ENCODE results near the gene SRP14. TPM values are rescaled to one million over a fixed set of nuclear protein-coding genes. Genes with fewer than 3 reads are reported as not detected.

Gene SRP14
- polyA plus RNA-seq, 2 of the 4 experiments (the other 2 are of a cell fraction) = 306 to 374 TPM

DNA sequence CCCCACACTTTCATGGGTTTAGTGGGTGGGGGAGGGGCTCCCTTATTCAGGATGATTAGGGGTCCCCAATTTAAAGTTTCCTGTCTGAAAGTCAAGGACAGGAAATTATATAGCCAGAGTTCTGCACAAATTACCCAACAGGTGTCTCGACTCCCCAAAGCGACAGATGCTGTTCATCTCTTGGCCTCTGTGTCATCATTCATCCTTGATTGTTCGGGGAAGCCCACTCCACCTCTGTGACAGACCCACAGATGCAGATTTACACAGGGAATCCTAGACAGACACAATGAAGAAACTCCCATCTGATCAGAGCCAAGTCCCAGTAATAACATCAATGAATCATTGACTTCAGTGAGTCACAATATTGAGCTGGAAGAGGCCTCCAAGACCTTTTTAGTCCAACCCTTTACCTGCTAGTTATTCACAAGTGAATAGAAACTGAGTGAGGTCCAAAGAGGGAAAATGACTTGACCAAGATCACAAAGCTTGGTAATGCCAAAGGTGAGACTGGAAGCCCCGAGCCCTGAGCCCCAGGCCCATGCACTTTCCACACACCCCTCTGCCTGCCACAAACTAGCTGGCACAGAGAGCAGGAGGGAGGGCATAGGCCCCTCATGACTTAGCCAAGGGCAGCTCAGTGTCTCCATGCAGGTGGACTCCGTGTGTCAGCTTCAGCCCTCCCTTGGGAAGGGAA, 7.9 kb upstream of the SRP14 start:
- Histone ChIP-seq H3K27ac (peak overlapping the region; percentile 76 to 85), H3K4me3 (no peak overlapping the region)
- FAIRE-seq = no peak

DNA sequence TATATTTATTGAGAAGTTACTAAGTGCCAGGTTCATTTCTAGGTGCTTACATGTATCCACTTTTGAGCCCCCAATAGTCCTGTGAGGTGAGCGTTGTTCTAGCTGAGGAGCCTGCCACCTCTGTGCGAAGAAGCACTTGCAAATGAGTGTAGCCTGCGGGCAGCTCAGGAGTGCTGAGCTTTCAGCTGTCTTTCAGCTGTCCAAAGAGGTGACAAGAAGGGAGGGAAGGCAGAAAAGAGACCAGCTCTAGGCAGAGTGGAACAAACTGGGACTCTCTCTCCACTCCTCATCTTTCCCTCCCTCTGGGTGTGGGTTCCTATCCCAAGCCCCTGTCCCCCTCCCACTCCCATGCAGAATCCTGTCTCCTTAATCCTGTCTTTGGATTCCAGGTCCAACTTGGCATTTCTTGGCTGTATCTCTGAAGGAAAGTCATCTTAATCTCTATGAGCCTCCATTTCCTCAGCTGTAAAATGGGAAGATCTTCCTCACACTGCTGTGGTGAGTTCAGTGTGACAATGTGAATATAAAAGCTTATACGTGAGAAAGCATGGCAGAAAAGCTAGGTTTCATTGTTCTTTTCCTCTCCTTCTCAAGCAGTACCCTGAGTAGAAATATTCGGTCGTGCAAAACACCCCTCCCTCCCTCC, 6.7 kb upstream of the SRP14 start:
- Histone ChIP-seq H3K4me1 (peaks cover 40% of the 10 kb centered on the region), H3K4me3 (no peak overlapping the region; the same call in 2 of the 3 replicates), H3K4me2 (peak overlapping the region; percentile 84), H3K27ac (peak overlapping the region; percentile 61 to 85), H3K9me3 (no peaks in the 10 kb centered on the region)
- ATAC-seq (peak in 1 of 2 experiments; percentile 46; a peak in 3 of 6 replicates), DNase-seq (ENCODE audit: low read depth in 1 of 2, low spot score in 1 of 2) (no peak), FAIRE-seq (no peak)
- WGBS (ENCODE audit: missing lambda C conversion rate) = 82% methylated on average over 6 of the region's 6 CpGs
- TF ChIP-seq HOXA7 (CRISPR knock-in tag; IDR thresholded peaks at IDR 0.05) (no peak), JUNB (IDR thresholded peaks at IDR 0.05) (no peak), CHD2 (IDR thresholded peaks at IDR 0.05; ENCODE audit: low read length, partially characterized antibody) (no peak), NFE2L2 (conservative IDR thresholded peaks at IDR 0.05; ENCODE audit: low read length) (no peak), RCOR1 (IDR thresholded peaks at IDR 0.05; ENCODE audit: low read depth, low read length) (no peak), MYC (IDR thresholded peaks at IDR 0.05; ENCODE audit: borderline replicate concordance, low read length) (no peak), CBX2 (IDR thresholded peaks at IDR 0.05; ENCODE audit: borderline replicate concordance, low read depth) (no peak), RAD21 (conservative IDR thresholded peaks at IDR 0.05 in 1 of 2, IDR thresholded peaks at IDR 0.05 in 1 of 2) (no peak), POLR2AphosphoS2 (conservative IDR thresholded peaks at IDR 0.05; ENCODE audit: low read length) (no peak), ZC3H11A (IDR thresholded peaks at IDR 0.05) (no peak)
- TF ChIP-seq, protein P1, sequence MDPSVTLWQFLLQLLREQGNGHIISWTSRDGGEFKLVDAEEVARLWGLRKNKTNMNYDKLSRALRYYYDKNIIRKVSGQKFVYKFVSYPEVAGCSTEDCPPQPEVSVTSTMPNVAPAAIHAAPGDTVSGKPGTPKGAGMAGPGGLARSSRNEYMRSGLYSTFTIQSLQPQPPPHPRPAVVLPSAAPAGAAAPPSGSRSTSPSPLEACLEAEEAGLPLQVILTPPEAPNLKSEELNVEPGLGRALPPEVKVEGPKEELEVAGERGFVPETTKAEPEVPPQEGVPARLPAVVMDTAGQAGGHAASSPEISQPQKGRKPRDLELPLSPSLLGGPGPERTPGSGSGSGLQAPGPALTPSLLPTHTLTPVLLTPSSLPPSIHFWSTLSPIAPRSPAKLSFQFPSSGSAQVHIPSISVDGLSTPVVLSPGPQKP (IDR thresholded peaks at IDR 0.05; ENCODE audit: low read depth, low read length) = no peak
- TF ChIP-seq, protein P2, sequence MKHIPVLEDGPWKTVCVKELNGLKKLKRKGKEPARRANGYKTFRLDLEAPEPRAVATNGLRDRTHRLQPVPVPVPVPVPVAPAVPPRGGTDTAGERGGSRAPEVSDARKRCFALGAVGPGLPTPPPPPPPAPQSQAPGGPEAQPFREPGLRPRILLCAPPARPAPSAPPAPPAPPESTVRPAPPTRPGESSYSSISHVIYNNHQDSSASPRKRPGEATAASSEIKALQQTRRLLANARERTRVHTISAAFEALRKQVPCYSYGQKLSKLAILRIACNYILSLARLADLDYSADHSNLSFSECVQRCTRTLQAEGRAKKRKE (CRISPR knock-in tag; IDR thresholded peaks at IDR 0.05; ENCODE audit: low read depth) = no peak
- CTCF ChIA-PET = interaction anchor here (0.5 to 12.9 kb wide), 33 partner anchors 9 to 385 kb away, joined by 3 to 174 read pairs (median 4); partner anchors contain the start of genes ANKRD63, BMF and PAK6
- POLR2A ChIA-PET = interaction anchor here (0.8 to 2.4 kb wide), 2 partner anchors 172 to 228 kb away, joined by 3 to 9 read pairs; no protein-coding TSS in a partner anchor

More for the DNA sequence above, 7.9 kb upstream of the SRP14 start:
- 50% methylated on average over 5 of the region's 5 CpGs for WGBS (ENCODE audit: missing lambda C conversion rate)
- ATAC-seq = peak; percentile 36 to 42; a peak in 4 of 6 replicates
- H3K4me1 ChIP-seq = peaks cover 40% of the 10 kb centered on the region
- TF ChIP-seq ZFP36 (IDR thresholded peaks at IDR 0.05; ENCODE audit: borderline replicate concordance, partially characterized antibody) (no peak), SMC3 (IDR thresholded peaks at IDR 0.05) (0 out of 3 replicates have a peak, but pooled peaks have one; percentile 4), JUNB (IDR thresholded peaks at IDR 0.05) (peak; percentile 45), FOSL2 (IDR thresholded peaks at IDR 0.05) (no peak), FOSL2 (CRISPR knock-in tag; IDR thresholded peaks at IDR 0.05) (peak; percentile 77)
- TF ChIP-seq, protein P3, sequence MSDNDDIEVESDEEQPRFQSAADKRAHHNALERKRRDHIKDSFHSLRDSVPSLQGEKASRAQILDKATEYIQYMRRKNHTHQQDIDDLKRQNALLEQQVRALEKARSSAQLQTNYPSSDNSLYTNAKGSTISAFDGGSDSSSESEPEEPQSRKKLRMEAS (IDR thresholded peaks at IDR 0.05) = no peak
- TF ChIP-seq, protein P4, sequence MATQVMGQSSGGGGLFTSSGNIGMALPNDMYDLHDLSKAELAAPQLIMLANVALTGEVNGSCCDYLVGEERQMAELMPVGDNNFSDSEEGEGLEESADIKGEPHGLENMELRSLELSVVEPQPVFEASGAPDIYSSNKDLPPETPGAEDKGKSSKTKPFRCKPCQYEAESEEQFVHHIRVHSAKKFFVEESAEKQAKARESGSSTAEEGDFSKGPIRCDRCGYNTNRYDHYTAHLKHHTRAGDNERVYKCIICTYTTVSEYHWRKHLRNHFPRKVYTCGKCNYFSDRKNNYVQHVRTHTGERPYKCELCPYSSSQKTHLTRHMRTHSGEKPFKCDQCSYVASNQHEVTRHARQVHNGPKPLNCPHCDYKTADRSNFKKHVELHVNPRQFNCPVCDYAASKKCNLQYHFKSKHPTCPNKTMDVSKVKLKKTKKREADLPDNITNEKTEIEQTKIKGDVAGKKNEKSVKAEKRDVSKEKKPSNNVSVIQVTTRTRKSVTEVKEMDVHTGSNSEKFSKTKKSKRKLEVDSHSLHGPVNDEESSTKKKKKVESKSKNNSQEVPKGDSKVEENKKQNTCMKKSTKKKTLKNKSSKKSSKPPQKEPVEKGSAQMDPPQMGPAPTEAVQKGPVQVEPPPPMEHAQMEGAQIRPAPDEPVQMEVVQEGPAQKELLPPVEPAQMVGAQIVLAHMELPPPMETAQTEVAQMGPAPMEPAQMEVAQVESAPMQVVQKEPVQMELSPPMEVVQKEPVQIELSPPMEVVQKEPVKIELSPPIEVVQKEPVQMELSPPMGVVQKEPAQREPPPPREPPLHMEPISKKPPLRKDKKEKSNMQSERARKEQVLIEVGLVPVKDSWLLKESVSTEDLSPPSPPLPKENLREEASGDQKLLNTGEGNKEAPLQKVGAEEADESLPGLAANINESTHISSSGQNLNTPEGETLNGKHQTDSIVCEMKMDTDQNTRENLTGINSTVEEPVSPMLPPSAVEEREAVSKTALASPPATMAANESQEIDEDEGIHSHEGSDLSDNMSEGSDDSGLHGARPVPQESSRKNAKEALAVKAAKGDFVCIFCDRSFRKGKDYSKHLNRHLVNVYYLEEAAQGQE (IDR thresholded peaks at IDR 0.05) = peak; percentile 36; the same call in 1 of the 2 replicates
- TF ChIP-seq, protein P5, sequence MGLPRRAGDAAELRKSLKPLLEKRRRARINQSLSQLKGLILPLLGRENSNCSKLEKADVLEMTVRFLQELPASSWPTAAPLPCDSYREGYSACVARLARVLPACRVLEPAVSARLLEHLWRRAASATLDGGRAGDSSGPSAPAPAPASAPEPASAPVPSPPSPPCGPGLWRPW (IDR thresholded peaks at IDR 0.05) = no peak
- ChIA-PET POLR2A (interaction anchor here (1.2 to 2.4 kb wide), 3 partner anchors 62 to 227 kb away, joined by 4 to 9 read pairs (median 5); partner anchors contain the start of genes BMF and EIF2AK4), CTCF (interaction anchor here (0.8 to 12.9 kb wide), 10 partner anchors 12 to 236 kb away, joined by 3 to 174 read pairs (median 6); partner anchors contain the start of genes ANKRD63, BMF and BUB1B)
- peak; percentile 30 to 35 for DNase-seq (ENCODE audit: low read depth in 1 of 2, low spot score in 1 of 2)
- H3K9me3 ChIP-seq = no peaks in the 10 kb centered on the region
- peak overlapping the region; percentile 68 for H3K4me2 ChIP-seq

All from A549 (cell line).